A549 (cell line): ENCODE results near the gene GABRQ. TPM values are rescaled to one million over a fixed set of nuclear protein-coding genes. Genes with fewer than 3 reads are reported as not detected.
A peak's percentile ranks its signal among the peaks of the same experiment; 100 is the strongest.

Experiments used
- ATAC-seq, 2 experiments: fragments of 200-7000 bp in 1 of 2; fragments of >200 bp in 1 of 2; cut with Nextera tagmentation in 1 of 2; cut with Tn5 transposase in 1 of 2; 3 replicates each; pipeline versions ENCODE4 v1.8.0 to v1.9.1; 2018 to 2020; ENCODE audit warnings: mild to moderate bottlenecking in 1 of 2, moderate library complexity in 1 of 2
- CTCF ChIA-PET: fragments of 300-600 bp; sonication (Branson Sonifier 250); formaldehyde crosslinking; extraction: SDS; loops from one replicate; lab custom pipeline; 2021; ENCODE audit warnings: antibody characterized with exemption, inconsistent platforms; lab: Yijun Ruan, JAX
- POLR2A ChIA-PET: fragments of 350-600 bp; formaldehyde crosslinking; extraction: SDS; loops from one replicate; lab custom pipeline; 2021; ENCODE audit warnings: antibody characterized with exemption, inconsistent platforms; lab: Yijun Ruan, JAX
- DNase-seq, 2 experiments: peaks; one replicate each; pipeline versions ENCODE4 v3.0.0 to v3.0.0-alpha.2; 2011 to 2016; ENCODE audit warnings: low read depth in 1 of 2, low spot score in 1 of 2
- FAIRE-seq: peaks from 2 replicates; lab custom pipeline; 2011; peaks lifted over from hg19 to GRCh38; lab: Jason Lieb, UNC
- H3K27ac ChIP-seq, 2 experiments: fragments of >200 bp; sonication (Bioruptor Twin); formaldehyde crosslinking; 3 replicates each; pipeline ENCODE4 v1.5.1; 2016 to 2017
- H3K4me1 ChIP-seq: fragments of >200 bp; sonication (Bioruptor Twin); formaldehyde crosslinking; 3 replicates; pipeline ENCODE4 v1.6.1; 2016
- H3K4me2 ChIP-seq: fragments of >200 bp; sonication (Bioruptor Twin); formaldehyde crosslinking; 3 replicates; pipeline ENCODE4 v1.6.1; 2016
- H3K4me3 ChIP-seq: fragments of >200 bp; sonication (Bioruptor Twin); formaldehyde crosslinking; 3 replicates; pipeline ENCODE4 v1.5.1; 2016
- H3K9me3 ChIP-seq: fragments of >200 bp; sonication (Bioruptor Twin); formaldehyde crosslinking; 3 replicates; pipeline ENCODE4 v1.6.1; 2016
- CHD2 ChIP-seq: fragments of 150-350 bp; IDR thresholded peaks from 2 replicates; pipeline ENCODE4 v1.6.1; 2014; ENCODE audit warnings: low read length; ENCODE audit not compliant: partially characterized antibody
- HOXA7 ChIP-seq: fragments of 250-450 bp; sonication (Bioruptor Pico); IDR thresholded peaks from 2 replicates; pipeline ENCODE4 v1.5.0; 2020; ENCODE audit warnings: mild to moderate bottlenecking, moderate library complexity
- HOXB5 ChIP-seq: fragments of 250-450 bp; sonication (Bioruptor Pico); IDR thresholded peaks from 2 replicates; pipeline ENCODE4 v1.5.0; 2020; ENCODE audit warnings: mild to moderate bottlenecking, moderate library complexity
- KDM1A ChIP-seq: fragments of 200-600 bp; sonication (generic); IDR thresholded peaks from 2 replicates; pipeline ENCODE4 v1.6.1; 2016; ENCODE audit warnings: low read depth, mild to moderate bottlenecking
- POLR2AphosphoS2 ChIP-seq: conservative IDR thresholded peaks from 2 replicates; pipeline ENCODE4 v1.6.1; 2012; ENCODE audit warnings: low read length, improper control_type of control experiment, inconsistent platforms
- RNF2 ChIP-seq: fragments of 200-600 bp; sonication (generic); IDR thresholded peaks from 2 replicates; pipeline ENCODE4 v1.6.1; 2016; ENCODE audit warnings: low read depth, mild to moderate bottlenecking, antibody characterized with exemption, moderate library complexity, borderline replicate concordance
- SMC3 ChIP-seq: fragments of >200 bp; sonication (Bioruptor Twin); formaldehyde crosslinking; IDR thresholded peaks from 3 replicates; pipeline ENCODE4 v1.6.1; 2018; ENCODE audit warnings: inconsistent platforms
- WGBS: methylation state at CpG from one replicate; pipeline ENCODE4 v1.1.6; 2017; ENCODE audit errors: missing lambda C conversion rate; 5-methylcytosine and 5-hydroxymethylcytosine counted together
- polyA minus RNA-seq: library from RNA; depleted of rRNA, polyadenylated mRNA; stranded (reverse); fragments of >200 nt; gene quantifications from 2 replicates; pipeline ENCODE4 v1.2.3, GENCODE V29; 2011; rRNA and poly(A)+ RNA removed
- polyA plus RNA-seq, 4 experiments: library from polyadenylated mRNA; depleted of rRNA in 3 of 4; stranded (reverse); fragments of >200 nt; fragmentation: RNase III in 1 of 4; extraction: RNeasy Plus Mini Kit Qiagen cat#74134 plus additional on column Dnase treatment in 1 of 4; gene quantifications; 2 replicates in 3 of 4; 3 replicates in 1 of 4; pipeline ENCODE4 v1.2.3, GENCODE V29; 2011 to 2017
- TF ChIP-seq, protein P1 (sequence below): fragments of 200-600 bp; sonication (generic); IDR thresholded peaks from 2 replicates; pipeline ENCODE4 v1.6.1; 2016; ENCODE audit warnings: antibody characterized with exemption, mild to moderate bottlenecking, moderate library complexity
- TF ChIP-seq, protein P2 (sequence below): fragments of 450-650 bp; IDR thresholded peaks from 2 replicates; pipeline ENCODE4 v1.6.1; 2014; ENCODE audit warnings: antibody characterized with exemption
- TF ChIP-seq, protein P3 (sequence below): fragments of >200 bp; sonication (Bioruptor Twin); formaldehyde crosslinking; IDR thresholded peaks from 3 replicates; pipeline ENCODE4 v1.6.1; 2016
- TF ChIP-seq, protein P4 (sequence below): IDR thresholded peaks from 2 replicates; pipeline ENCODE4 v1.6.1; 2012
- TF ChIP-seq, protein P5 (sequence below): fragments of 150-350 bp; IDR thresholded peaks from 2 replicates; pipeline ENCODE4 v1.6.1; 2014; ENCODE audit warnings: low read depth, mild to moderate bottlenecking, low read length

Gene GABRQ
- polyA plus RNA-seq (2011; rRNA removed) (0.50 and 0.54 TPM in 2 replicates), polyA plus RNA-seq (2017; fragmentation: RNase III; extraction: RNeasy Plus Mini Kit Qiagen cat#74134 plus additional on column Dnase treatment) (0.52 to 0.72 TPM (median 0.70 TPM) in 3 replicates), polyA minus RNA-seq (0.54 and 0.78 TPM in 2 replicates)
- polyA plus RNA-seq (2012; cell fraction: cytosol; rRNA removed): 0.28 and 0.40 TPM in 2 replicates
- polyA plus RNA-seq (2012; cell fraction: nucleus; rRNA removed): 0.19 and 0.27 TPM in 2 replicates

DNA sequence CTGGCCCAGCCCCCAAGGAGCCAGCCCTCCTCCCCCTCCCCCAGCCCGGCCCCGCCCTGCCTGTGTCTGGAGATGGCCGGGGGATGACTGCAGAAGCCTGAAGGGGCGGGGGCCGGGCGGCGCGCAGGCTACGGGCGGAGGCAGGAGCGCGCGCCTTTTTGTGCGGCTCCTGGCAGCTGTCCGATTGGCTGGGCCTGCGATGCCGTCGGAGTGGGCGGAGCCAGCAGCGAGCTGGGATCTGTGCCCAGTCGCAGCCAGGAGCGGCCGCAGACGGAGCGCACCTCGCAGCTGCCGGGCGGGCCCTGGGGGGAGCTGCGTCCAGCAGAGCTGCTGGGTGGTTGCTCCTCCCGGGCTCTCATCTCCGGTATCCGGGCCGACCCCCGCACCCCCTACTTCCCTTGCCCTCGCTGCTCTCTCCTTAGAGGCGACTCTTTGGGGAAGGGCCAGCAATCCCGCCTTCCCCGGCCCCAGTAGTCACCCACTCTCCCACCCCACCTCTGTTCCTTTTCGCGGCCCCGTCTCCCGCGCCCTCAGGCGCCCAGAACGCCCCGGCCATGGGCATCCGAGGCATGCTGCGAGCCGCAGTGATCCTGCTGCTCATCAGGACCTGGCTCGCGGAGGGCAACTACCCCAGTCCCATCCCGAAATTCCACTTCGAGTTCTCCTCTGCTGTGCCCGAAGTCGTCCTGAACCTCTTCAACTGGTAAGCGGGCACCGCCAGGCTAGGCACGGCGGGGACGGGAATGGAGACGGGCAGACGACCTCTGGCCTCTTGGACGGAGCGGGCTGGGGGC is at the start of gene GABRQ:
TSS of gene GABRQ (plus strand) at position 247 of the 794 bp plus-strand sequence. CDS start at position 555, 308 bp downstream.
- peak within 1 kb of the TSS; percentile 75 for H3K4me2 ChIP-seq
- peaks cover 13% of the 10 kb centered on the region for H3K4me1 ChIP-seq
- H3K27ac ChIP-seq: peak within 1 kb of the TSS in 1 of 2 experiments; percentile 53; a peak in 2 of 6 replicates
- FAIRE-seq: no peak
- peak; percentile 48 to 80; a peak in 5 of 6 replicates for ATAC-seq
- CTCF ChIA-PET: interaction anchor here (0.8 kb wide), 1 partner anchor 11 kb away, joined by 4 read pairs; no protein-coding TSS in a partner anchor
- peak; percentile 5 to 46 for DNase-seq
- TF ChIP-seq, protein P1, sequence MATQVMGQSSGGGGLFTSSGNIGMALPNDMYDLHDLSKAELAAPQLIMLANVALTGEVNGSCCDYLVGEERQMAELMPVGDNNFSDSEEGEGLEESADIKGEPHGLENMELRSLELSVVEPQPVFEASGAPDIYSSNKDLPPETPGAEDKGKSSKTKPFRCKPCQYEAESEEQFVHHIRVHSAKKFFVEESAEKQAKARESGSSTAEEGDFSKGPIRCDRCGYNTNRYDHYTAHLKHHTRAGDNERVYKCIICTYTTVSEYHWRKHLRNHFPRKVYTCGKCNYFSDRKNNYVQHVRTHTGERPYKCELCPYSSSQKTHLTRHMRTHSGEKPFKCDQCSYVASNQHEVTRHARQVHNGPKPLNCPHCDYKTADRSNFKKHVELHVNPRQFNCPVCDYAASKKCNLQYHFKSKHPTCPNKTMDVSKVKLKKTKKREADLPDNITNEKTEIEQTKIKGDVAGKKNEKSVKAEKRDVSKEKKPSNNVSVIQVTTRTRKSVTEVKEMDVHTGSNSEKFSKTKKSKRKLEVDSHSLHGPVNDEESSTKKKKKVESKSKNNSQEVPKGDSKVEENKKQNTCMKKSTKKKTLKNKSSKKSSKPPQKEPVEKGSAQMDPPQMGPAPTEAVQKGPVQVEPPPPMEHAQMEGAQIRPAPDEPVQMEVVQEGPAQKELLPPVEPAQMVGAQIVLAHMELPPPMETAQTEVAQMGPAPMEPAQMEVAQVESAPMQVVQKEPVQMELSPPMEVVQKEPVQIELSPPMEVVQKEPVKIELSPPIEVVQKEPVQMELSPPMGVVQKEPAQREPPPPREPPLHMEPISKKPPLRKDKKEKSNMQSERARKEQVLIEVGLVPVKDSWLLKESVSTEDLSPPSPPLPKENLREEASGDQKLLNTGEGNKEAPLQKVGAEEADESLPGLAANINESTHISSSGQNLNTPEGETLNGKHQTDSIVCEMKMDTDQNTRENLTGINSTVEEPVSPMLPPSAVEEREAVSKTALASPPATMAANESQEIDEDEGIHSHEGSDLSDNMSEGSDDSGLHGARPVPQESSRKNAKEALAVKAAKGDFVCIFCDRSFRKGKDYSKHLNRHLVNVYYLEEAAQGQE: no peak
- TF ChIP-seq HOXB5 (CRISPR knock-in tag): no peak
- no peak for TF ChIP-seq RNF2
- TF ChIP-seq, protein P2, sequence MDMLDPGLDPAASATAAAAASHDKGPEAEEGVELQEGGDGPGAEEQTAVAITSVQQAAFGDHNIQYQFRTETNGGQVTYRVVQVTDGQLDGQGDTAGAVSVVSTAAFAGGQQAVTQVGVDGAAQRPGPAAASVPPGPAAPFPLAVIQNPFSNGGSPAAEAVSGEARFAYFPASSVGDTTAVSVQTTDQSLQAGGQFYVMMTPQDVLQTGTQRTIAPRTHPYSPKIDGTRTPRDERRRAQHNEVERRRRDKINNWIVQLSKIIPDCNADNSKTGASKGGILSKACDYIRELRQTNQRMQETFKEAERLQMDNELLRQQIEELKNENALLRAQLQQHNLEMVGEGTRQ: no peak
- no peak for TF ChIP-seq CHD2
- WGBS: 5% methylated on average over 10 of the region's 64 CpGs
- POLR2A ChIA-PET: no interaction called here
- peak within 1 kb of the TSS; percentile 37 for H3K4me3 ChIP-seq
- no peaks in the 10 kb centered on the region for H3K9me3 ChIP-seq

DNA sequence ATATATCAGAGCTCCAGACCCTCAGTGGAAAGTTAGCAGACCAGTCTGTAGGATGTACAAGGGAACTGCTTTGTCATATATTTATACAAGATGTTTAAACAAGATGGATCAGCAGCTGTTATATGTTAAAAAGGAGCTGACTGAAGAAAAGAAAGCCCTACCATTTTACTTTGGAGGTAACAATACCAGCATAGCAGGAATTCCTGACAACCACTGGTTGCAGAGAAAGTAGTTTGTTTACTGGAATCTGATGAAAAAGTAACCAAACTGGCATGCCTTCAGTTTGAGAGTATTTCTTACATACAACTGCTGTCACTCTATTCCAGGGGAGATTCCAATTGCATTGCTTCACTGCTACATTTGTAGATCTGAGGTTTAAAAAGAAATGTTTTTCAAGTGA is 49.5 kb upstream of the GABRQ start:
- ATAC-seq: no peak

More for the DNA sequence above, 49.5 kb upstream of the GABRQ start:
- TF ChIP-seq SMC3 (no peak), KDM1A (no peak), HOXA7 (CRISPR knock-in tag) (no peak), POLR2AphosphoS2 (no peak)
- TF ChIP-seq, protein P3, sequence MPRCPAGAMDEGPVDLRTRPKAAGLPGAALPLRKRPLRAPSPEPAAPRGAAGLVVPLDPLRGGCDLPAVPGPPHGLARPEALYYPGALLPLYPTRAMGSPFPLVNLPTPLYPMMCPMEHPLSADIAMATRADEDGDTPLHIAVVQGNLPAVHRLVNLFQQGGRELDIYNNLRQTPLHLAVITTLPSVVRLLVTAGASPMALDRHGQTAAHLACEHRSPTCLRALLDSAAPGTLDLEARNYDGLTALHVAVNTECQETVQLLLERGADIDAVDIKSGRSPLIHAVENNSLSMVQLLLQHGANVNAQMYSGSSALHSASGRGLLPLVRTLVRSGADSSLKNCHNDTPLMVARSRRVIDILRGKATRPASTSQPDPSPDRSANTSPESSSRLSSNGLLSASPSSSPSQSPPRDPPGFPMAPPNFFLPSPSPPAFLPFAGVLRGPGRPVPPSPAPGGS: no peak
- TF ChIP-seq, protein P4, sequence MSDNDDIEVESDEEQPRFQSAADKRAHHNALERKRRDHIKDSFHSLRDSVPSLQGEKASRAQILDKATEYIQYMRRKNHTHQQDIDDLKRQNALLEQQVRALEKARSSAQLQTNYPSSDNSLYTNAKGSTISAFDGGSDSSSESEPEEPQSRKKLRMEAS: no peak
- TF ChIP-seq, protein P5, sequence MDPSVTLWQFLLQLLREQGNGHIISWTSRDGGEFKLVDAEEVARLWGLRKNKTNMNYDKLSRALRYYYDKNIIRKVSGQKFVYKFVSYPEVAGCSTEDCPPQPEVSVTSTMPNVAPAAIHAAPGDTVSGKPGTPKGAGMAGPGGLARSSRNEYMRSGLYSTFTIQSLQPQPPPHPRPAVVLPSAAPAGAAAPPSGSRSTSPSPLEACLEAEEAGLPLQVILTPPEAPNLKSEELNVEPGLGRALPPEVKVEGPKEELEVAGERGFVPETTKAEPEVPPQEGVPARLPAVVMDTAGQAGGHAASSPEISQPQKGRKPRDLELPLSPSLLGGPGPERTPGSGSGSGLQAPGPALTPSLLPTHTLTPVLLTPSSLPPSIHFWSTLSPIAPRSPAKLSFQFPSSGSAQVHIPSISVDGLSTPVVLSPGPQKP: no peak
- DNase-seq (no peak), FAIRE-seq (no peak)
- ChIA-PET POLR2A (no interaction called here), CTCF (no interaction called here)
- H3K27ac ChIP-seq: no peak overlapping the region
- no peaks in the 10 kb centered on the region for H3K4me1 ChIP-seq
- no peak overlapping the region for H3K4me3 ChIP-seq
- no peaks in the 10 kb centered on the region for H3K9me3 ChIP-seq
- no peak overlapping the region for H3K4me2 ChIP-seq
